CD14-positive monocyte (primary cell): Measurements from ENCODE around the gene OR10A4. TPM values are rescaled to one million over a fixed set of nuclear protein-coding genes. Genes with fewer than 3 reads are reported as not detected.
"Not testable (repeated sequence)": the region's sequence is repeated elsewhere in the genome, so short reads cannot be mapped to it uniquely, and the experiment has no call there.

Experiments
- DNase-seq, 3 donors: peaks; one replicate each; pipeline ENCODE4 v3.0.0-alpha.2; 2011 to 2022
- H2AFZ ChIP-seq: 2 replicates; pipeline ENCODE4 v1.6.0; 2012; ENCODE audit warnings: mild to moderate bottlenecking, low read depth, low read length, inconsistent platforms; ENCODE audit not compliant: insufficient read depth, poor library complexity, severe bottlenecking
- H3K27ac ChIP-seq, 2 donors: 1 replicate in 1 of 2; 2 replicates in 1 of 2; pipeline ENCODE4 v1.5.1; 2012 to 2013; ENCODE audit warnings: low read length in 2 of 2, control low read depth in 1 of 2, inconsistent platforms in 1 of 2, low read depth in 1 of 2, mild to moderate bottlenecking in 1 of 2
- H3K27me3 ChIP-seq, 2 donors: one replicate each; pipeline versions ENCODE4 v1.6.0 to v1.6.1; 2011 to 2013; ENCODE audit warnings: low read length in 2 of 2; ENCODE audit not compliant: control insufficient read depth in 2 of 2, insufficient read depth in 2 of 2
- H3K36me3 ChIP-seq, 2 donors: replicated peaks in 1 of 2; 1 replicate in 1 of 2; 2 replicates in 1 of 2; pipeline versions ENCODE4 v1.5.1 to v1.6.1; 2012 to 2013; ENCODE audit warnings: low read length in 2 of 2, control low read depth in 1 of 2, inconsistent platforms in 1 of 2, mild to moderate bottlenecking in 1 of 2; ENCODE audit not compliant: insufficient read depth in 2 of 2, control insufficient read depth in 1 of 2
- H3K4me1 ChIP-seq, 2 donors: 1 replicate in 1 of 2; 2 replicates in 1 of 2; pipeline versions ENCODE4 v1.5.1 to v1.6.1; 2012 to 2013; ENCODE audit warnings: low read length in 2 of 2, control low read depth in 1 of 2, inconsistent platforms in 1 of 2, mild to moderate bottlenecking in 1 of 2, moderate library complexity in 1 of 2; ENCODE audit not compliant: insufficient read depth in 2 of 2, control insufficient read depth in 1 of 2
- H3K4me2 ChIP-seq: replicated peaks from 2 replicates; pipeline ENCODE3; 2012; ENCODE audit warnings: low read length, moderate library complexity, mild to moderate bottlenecking; ENCODE audit not compliant: poor library complexity, severe bottlenecking; ENCODE audit errors: extremely low read depth
- H3K4me3 ChIP-seq, 3 experiments: fragments of 200-600 bp in 1 of 3; sonication (generic) in 1 of 3; replicated peaks in 1 of 3; 1 replicate in 2 of 3; 2 replicates in 1 of 3; pipeline ENCODE4 v1.5.1; 2011 to 2013; ENCODE audit warnings: low read length in 3 of 3, mild to moderate bottlenecking in 3 of 3, control low read depth in 2 of 3, low read depth in 2 of 3, inconsistent platforms in 1 of 3, moderate library complexity in 1 of 3
- H3K79me2 ChIP-seq: 2 replicates; pipeline ENCODE4 v1.6.0; 2012; ENCODE audit warnings: mild to moderate bottlenecking, control low read depth, inconsistent platforms, low read length, moderate library complexity; ENCODE audit not compliant: insufficient read depth
- H3K9ac ChIP-seq: 2 replicates; pipeline ENCODE4 v1.6.0; 2017; ENCODE audit warnings: low read length, mild to moderate bottlenecking; ENCODE audit not compliant: insufficient read depth, poor library complexity, severe bottlenecking
- H3K9me3 ChIP-seq, 2 donors: replicated peaks in 1 of 2; 1 replicate in 1 of 2; 2 replicates in 1 of 2; pipeline versions ENCODE4 v1.5.1 to v1.6.1; 2012 to 2013; ENCODE audit warnings: low read length in 2 of 2, control low read depth in 1 of 2; ENCODE audit not compliant: control insufficient read depth in 1 of 2, insufficient read depth in 1 of 2
- H4K20me1 ChIP-seq: 2 replicates; pipeline ENCODE4 v1.6.0; 2012; ENCODE audit warnings: mild to moderate bottlenecking, low read length, control low read depth, moderate library complexity; ENCODE audit not compliant: insufficient read depth
- H3K27ac Mint-ChIP-seq, 7 donors: one replicate each; pipeline ENCODE4 v1.8.0; 2020; ENCODE audit warnings: mild to moderate bottlenecking in 7 of 7, mixed read lengths in 7 of 7, moderate library complexity in 6 of 7, inconsistent platforms in 2 of 7
- H3K27me3 Mint-ChIP-seq, 3 donors: one replicate each; pipeline ENCODE4 v1.8.0; 2021 to 2022; ENCODE audit warnings: low read depth in 3 of 3, mild to moderate bottlenecking in 3 of 3, mixed read lengths in 3 of 3, moderate library complexity in 3 of 3, inconsistent platforms in 1 of 3
- H3K36me3 Mint-ChIP-seq, 2 donors: one replicate each; pipeline ENCODE4 v1.8.0; 2020; ENCODE audit warnings: mixed read lengths in 2 of 2, inconsistent platforms in 1 of 2, mild to moderate bottlenecking in 1 of 2
- H3K4me1 Mint-ChIP-seq: one replicate; pipeline ENCODE4 v1.8.0; 2020; ENCODE audit warnings: mild to moderate bottlenecking, mixed read lengths
- H3K4me3 Mint-ChIP-seq, 2 donors: one replicate each; pipeline ENCODE4 v1.8.0; 2020; ENCODE audit warnings: mild to moderate bottlenecking in 2 of 2, mixed read lengths in 2 of 2, moderate library complexity in 1 of 2
- H3K9me3 Mint-ChIP-seq, 7 donors: one replicate each; pipeline ENCODE4 v1.8.0; 2020 to 2022; ENCODE audit warnings: mixed read lengths in 7 of 7, mild to moderate bottlenecking in 6 of 7, moderate library complexity in 6 of 7, inconsistent platforms in 2 of 7
- CTCF ChIP-seq: fragments of 200-600 bp; IDR thresholded peaks from one replicate; pipeline ENCODE4 v1.8.0; 2022; ENCODE audit warnings: antibody characterized with exemption, mild to moderate bottlenecking
- WGBS: methylation state at CpG from one replicate; pipeline ENCODE4 v1.1.5; 2013; ENCODE audit warnings: missing lambda C conversion rate; ENCODE audit not compliant: insufficient coverage; 5-methylcytosine and 5-hydroxymethylcytosine counted together
- intact Hi-C, 2 donors: fragments of 100-400 bp; cut with micrococcal nuclease; formaldehyde crosslinking; loops; one replicate each; pipeline versions ENCODE4 v1.15.0 to v1.15.1; 2023
- polyA plus RNA-seq, 3 donors: library from polyadenylated mRNA; depleted of rRNA in 1 of 3; unstranded in 2 of 3; stranded (reverse) in 1 of 3; fragments of 300-500 nt in 2 of 3; fragments of >200 nt in 1 of 3; fragmentation: Illumina TruSeq in 2 of 3; gene quantifications; 1 replicate in 2 of 3; 2 replicates in 1 of 3; pipeline ENCODE4 v1.2.3, GENCODE V29; 2012 to 2021

The OR10A4 gene
- polyA plus RNA-seq, 3 donors: not detected

- Mint-ChIP-seq H3K4me1 (no peaks in the 10 kb centered on the region), H3K36me3 (no peaks in the 10 kb centered on the region), H3K4me3 (no peak overlapping the region), H3K27ac (no peak overlapping the region), H3K27me3 (peaks cover 0 to 1% (median 0%) of the 10 kb centered on the region in 3 donors), H3K9me3 (peaks cover 2 to 9% (median 3%) of the 10 kb centered on the region in 7 donors)
- no CpG with 5 or more reads among the region's 2 CpGs for WGBS
- Histone ChIP-seq H3K36me3 (no peaks in the 10 kb centered on the region), H4K20me1 (no peaks in the 10 kb centered on the region), H2AFZ (no peak overlapping the region), H3K4me2 (no peak overlapping the region), H3K9ac (no peak overlapping the region), H3K4me3 (no peak overlapping the region), H3K27me3 (no peaks in the 10 kb centered on the region), H3K9me3 (peaks cover 0 to 6% of the 10 kb centered on the region in 2 donors), H3K4me1 (no peaks in the 10 kb centered on the region), H3K79me2 (no peaks in the 10 kb centered on the region), H3K27ac (no peak overlapping the region)
- no peak for DNase-seq
- no peak for TF ChIP-seq CTCF
- intact Hi-C loops: no loop called here
These were observed 24.0 kb downstream of the OR10A4 start for GRCh38 chr11:6900327-6900999.

GRCh38 chr11:6904804-6905203, 28.4 kb downstream of the OR10A4 start:
- DNase-seq, intact Hi-C loops, H2AFZ ChIP-seq, H3K4me1 Mint-ChIP-seq, H3K36me3 Mint-ChIP-seq, H3K27me3 Mint-ChIP-seq, H3K36me3 ChIP-seq, H3K27ac Mint-ChIP-seq, H3K9me3 ChIP-seq, H3K27ac ChIP-seq, H3K4me1 ChIP-seq, H3K4me3 Mint-ChIP-seq, H3K4me3 ChIP-seq, H3K27me3 ChIP-seq, H3K4me2 ChIP-seq, H4K20me1 ChIP-seq, H3K79me2 ChIP-seq, H3K9ac ChIP-seq: not testable (repeated sequence)
- WGBS: 85% methylated on average over 9 of the region's 13 CpGs
- H3K9me3 Mint-ChIP-seq: peaks cover 2 to 11% (median 6%) of the 10 kb centered on the region in 7 donors
